ENCODE measurements around the gene XPR1. TPM values are rescaled to one million over a fixed set of nuclear protein-coding genes. Genes with fewer than 3 reads are reported as not detected.

XPR1 gene
- total RNA-seq, 5 donors from 2014 or later (not counting 1 experiment from before 2014, with no cell fraction given): 13.0 to 16.2 (median 14.7) TPM

GRCh38 chr1:180912801-180913565 lies 281.2 kb downstream of the XPR1 start, which contains the start of gene KIAA1614:
KIAA1614 (plus strand) TSS chr1:180912897; CDS start chr1:180913244, 347 bp downstream.
- ChIA-PET CTCF (no interaction called here), POLR2A (no interaction called here)
- H3K4me1 ChIP-seq (ENCODE audit: control insufficient read depth in 1 of 2, extremely low read depth in 1 of 2, insufficient read depth in 2 of 2, low read length in 2 of 2): peaks cover 3 to 12% of the 10 kb centered on the region in 2 experiments
- no peak for ATAC-seq (replicated peaks in 1 of 4)
- Mint-ChIP-seq H3K9me3 (no peaks in the 10 kb centered on the region), H3K27me3 (peaks cover 36 to 55% of the 10 kb centered on the region in 2 donors), H3K36me3 (no peaks in the 10 kb centered on the region), H3K4me1 (peaks cover 0 to 16% (median 2%) of the 10 kb centered on the region in 3 donors), H3K4me3 (peak within 1 kb of the TSS in 2 of 3 donors; percentile 46 to 62), H3K27ac (no peak within 1 kb of the TSS)
- no peaks in the 10 kb centered on the region for H3K36me3 ChIP-seq (ENCODE audit: control insufficient read depth in 2 of 2, extremely low read depth in 1 of 2, insufficient read depth in 1 of 2, low read length in 1 of 2)
- no peak within 1 kb of the TSS for H3K27ac ChIP-seq (ENCODE audit: low read length)
- 22% methylated on average over 66 of the region's 76 CpGs for WGBS (ENCODE audit: insufficient coverage)
- H3K4me3 ChIP-seq (ENCODE audit: control insufficient read depth in 1 of 2, extremely low read depth in 1 of 2, low read length in 1 of 2): peak within 1 kb of the TSS in 1 of 2 donors; percentile 55
- H3K9me3 ChIP-seq: no peaks in the 10 kb centered on the region
- DNase-seq: no peak
- H3K27me3 ChIP-seq (replicated peaks in 1 of 2; ENCODE audit: control insufficient read depth in 2 of 2, extremely low read depth in 1 of 2, insufficient read depth in 2 of 2, low read length in 1 of 2): peaks cover 0 to 48% of the 10 kb centered on the region in 2 experiments

GRCh38 chr1:180915426-180915965 lies 283.7 kb downstream of the XPR1 start:
- peaks cover 0 to 16% (median 2%) of the 10 kb centered on the region in 3 donors for H3K4me1 Mint-ChIP-seq
- Histone ChIP-seq H3K4me1 (ENCODE audit: control insufficient read depth in 1 of 2, extremely low read depth in 1 of 2, insufficient read depth in 2 of 2, low read length in 2 of 2) (peaks cover 3 to 9% of the 10 kb centered on the region in 2 experiments), H3K4me3 (ENCODE audit: control insufficient read depth in 1 of 2, extremely low read depth in 1 of 2, low read length in 1 of 2) (no peak overlapping the region), H3K27ac (ENCODE audit: low read length) (no peak overlapping the region), H3K9me3 (no peaks in the 10 kb centered on the region), H3K36me3 (ENCODE audit: control insufficient read depth in 2 of 2, extremely low read depth in 1 of 2, insufficient read depth in 1 of 2, low read length in 1 of 2) (no peaks in the 10 kb centered on the region), H3K27me3 (replicated peaks in 1 of 2; ENCODE audit: control insufficient read depth in 2 of 2, extremely low read depth in 1 of 2, insufficient read depth in 2 of 2, low read length in 1 of 2) (peaks cover 0 to 37% of the 10 kb centered on the region in 2 experiments)
- H3K4me3 Mint-ChIP-seq: no peak overlapping the region
- no peak overlapping the region for H3K27ac Mint-ChIP-seq
- POLR2A ChIA-PET: no interaction called here
- WGBS (ENCODE audit: insufficient coverage): 84% methylated on average over 8 of the region's 11 CpGs
- peaks cover 23 to 37% of the 10 kb centered on the region in 2 donors for H3K27me3 Mint-ChIP-seq
- H3K36me3 Mint-ChIP-seq: no peaks in the 10 kb centered on the region
- CTCF ChIA-PET: no interaction called here
- ATAC-seq (replicated peaks in 1 of 4) (no peak), DNase-seq (no peak)
- H3K9me3 Mint-ChIP-seq: no peaks in the 10 kb centered on the region

GRCh38 chr1:180916012-180916770 lies 284.4 kb downstream of the XPR1 start:
- WGBS (ENCODE audit: insufficient coverage): 85% methylated on average over 11 of the region's 17 CpGs
- Histone ChIP-seq H3K27me3 (replicated peaks in 1 of 2; ENCODE audit: control insufficient read depth in 2 of 2, extremely low read depth in 1 of 2, insufficient read depth in 2 of 2, low read length in 1 of 2) (peaks cover 0 to 31% of the 10 kb centered on the region in 2 experiments), H3K4me3 (ENCODE audit: control insufficient read depth in 1 of 2, extremely low read depth in 1 of 2, low read length in 1 of 2) (no peak overlapping the region), H3K9me3 (no peaks in the 10 kb centered on the region), H3K27ac (ENCODE audit: low read length) (no peak overlapping the region), H3K36me3 (ENCODE audit: control insufficient read depth in 2 of 2, extremely low read depth in 1 of 2, insufficient read depth in 1 of 2, low read length in 1 of 2) (no peaks in the 10 kb centered on the region), H3K4me1 (ENCODE audit: control insufficient read depth in 1 of 2, extremely low read depth in 1 of 2, insufficient read depth in 2 of 2, low read length in 2 of 2) (peaks cover 3 to 9% of the 10 kb centered on the region in 2 experiments)
- CTCF ChIA-PET: no interaction called here
- peaks cover 21 to 31% of the 10 kb centered on the region in 2 donors for H3K27me3 Mint-ChIP-seq
- H3K9me3 Mint-ChIP-seq: no peaks in the 10 kb centered on the region
- no peaks in the 10 kb centered on the region for H3K36me3 Mint-ChIP-seq
- no peak overlapping the region for H3K27ac Mint-ChIP-seq
- H3K4me1 Mint-ChIP-seq: peaks cover 0 to 16% (median 2%) of the 10 kb centered on the region in 3 donors
- H3K4me3 Mint-ChIP-seq: no peak overlapping the region
- no peak for DNase-seq
- no peak for ATAC-seq (replicated peaks in 1 of 4)
- POLR2A ChIA-PET: no interaction called here

DNA sequence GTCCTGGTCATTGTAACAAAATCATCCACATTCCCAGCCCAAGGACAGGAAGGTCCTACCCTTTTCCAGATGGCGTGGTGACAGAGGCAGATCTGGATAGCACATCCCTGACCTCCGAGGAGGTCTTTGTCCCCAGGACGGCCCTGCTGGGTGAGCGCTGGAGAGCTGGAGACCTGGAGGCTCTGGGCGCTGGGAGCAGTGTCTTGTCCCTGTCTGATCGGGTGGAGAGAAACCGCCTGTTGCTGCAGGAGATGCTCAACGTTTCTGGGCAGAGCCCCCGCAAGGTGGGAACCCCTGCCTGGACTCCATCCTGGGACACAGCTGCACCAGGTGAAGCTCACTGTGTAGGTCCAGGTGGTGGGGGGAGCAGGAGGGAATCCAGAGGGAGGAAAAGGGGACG lies 284.9 kb downstream of the XPR1 start:
- Histone ChIP-seq H3K9me3 (no peaks in the 10 kb centered on the region), H3K27ac (ENCODE audit: low read length) (no peak overlapping the region), H3K36me3 (ENCODE audit: control insufficient read depth in 2 of 2, extremely low read depth in 1 of 2, insufficient read depth in 1 of 2, low read length in 1 of 2) (no peaks in the 10 kb centered on the region), H3K27me3 (replicated peaks in 1 of 2; ENCODE audit: control insufficient read depth in 2 of 2, extremely low read depth in 1 of 2, insufficient read depth in 2 of 2, low read length in 1 of 2) (peaks cover 0 to 29% of the 10 kb centered on the region in 2 experiments), H3K4me1 (ENCODE audit: control insufficient read depth in 1 of 2, extremely low read depth in 1 of 2, insufficient read depth in 2 of 2, low read length in 2 of 2) (peaks cover 3 to 6% of the 10 kb centered on the region in 2 experiments), H3K4me3 (ENCODE audit: control insufficient read depth in 1 of 2, extremely low read depth in 1 of 2, low read length in 1 of 2) (no peak overlapping the region)
- peaks cover 0 to 12% (median 2%) of the 10 kb centered on the region in 3 donors for H3K4me1 Mint-ChIP-seq
- no peaks in the 10 kb centered on the region for H3K36me3 Mint-ChIP-seq
- no peak overlapping the region for H3K27ac Mint-ChIP-seq
- ChIA-PET CTCF (no interaction called here), POLR2A (no interaction called here)
- peaks cover 15 to 28% of the 10 kb centered on the region in 2 donors for H3K27me3 Mint-ChIP-seq
- ATAC-seq (replicated peaks in 1 of 4) (no peak), DNase-seq (no peak)
- no peak overlapping the region for H3K4me3 Mint-ChIP-seq
- H3K9me3 Mint-ChIP-seq: no peaks in the 10 kb centered on the region
- WGBS (ENCODE audit: insufficient coverage): 86% methylated on average over 9 of the region's 10 CpGs

- Mint-ChIP-seq H3K27me3 (peaks cover 15 to 26% of the 10 kb centered on the region in 2 donors), H3K27ac (no peak overlapping the region), H3K36me3 (no peaks in the 10 kb centered on the region), H3K9me3 (no peaks in the 10 kb centered on the region), H3K4me3 (no peak overlapping the region), H3K4me1 (peaks cover 0 to 9% (median 2%) of the 10 kb centered on the region in 3 donors)
- no peak overlapping the region for H3K27ac ChIP-seq (ENCODE audit: low read length)
- DNase-seq (no peak), ATAC-seq (replicated peaks in 1 of 4) (no peak)
- no peak overlapping the region for H3K4me3 ChIP-seq (ENCODE audit: control insufficient read depth in 1 of 2, extremely low read depth in 1 of 2, low read length in 1 of 2)
- ChIA-PET POLR2A (no interaction called here), CTCF (no interaction called here)
- no peaks in the 10 kb centered on the region for H3K9me3 ChIP-seq
- H3K27me3 ChIP-seq (replicated peaks in 1 of 2; ENCODE audit: control insufficient read depth in 2 of 2, extremely low read depth in 1 of 2, insufficient read depth in 2 of 2, low read length in 1 of 2): peaks cover 0 to 25% of the 10 kb centered on the region in 2 experiments
- H3K36me3 ChIP-seq (ENCODE audit: control insufficient read depth in 2 of 2, extremely low read depth in 1 of 2, insufficient read depth in 1 of 2, low read length in 1 of 2): no peaks in the 10 kb centered on the region
- no peaks in the 10 kb centered on the region for H3K4me1 ChIP-seq (ENCODE audit: control insufficient read depth in 1 of 2, extremely low read depth in 1 of 2, insufficient read depth in 2 of 2, low read length in 2 of 2)
- 84% methylated on average over 7 of the region's 12 CpGs for WGBS (ENCODE audit: insufficient coverage)
Measured at GRCh38 chr1:180917306-180918065, 285.7 kb downstream of the XPR1 start.

DNA sequence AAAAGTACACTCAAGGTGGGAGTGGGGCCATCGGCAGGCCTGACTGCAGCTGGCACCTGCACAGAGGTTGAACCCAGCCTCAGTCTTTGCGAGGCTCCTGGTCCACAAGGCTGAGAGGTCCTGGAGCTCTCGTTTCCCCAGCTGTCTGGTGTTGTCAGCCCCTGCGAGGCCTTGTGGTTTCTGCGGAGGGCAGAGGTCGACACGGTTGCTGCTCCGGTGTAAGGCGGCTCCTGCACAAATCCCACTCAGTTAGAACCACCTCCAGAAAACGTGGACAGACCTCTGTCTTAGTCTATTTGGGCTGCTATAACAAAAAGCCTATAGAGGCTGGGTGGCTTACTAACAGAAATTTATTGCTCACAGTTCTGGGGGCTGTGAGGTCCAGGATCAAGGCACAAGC lies 286.7 kb downstream of the XPR1 start:
- peaks cover 13 to 23% of the 10 kb centered on the region in 2 donors for H3K27me3 Mint-ChIP-seq

More for the DNA sequence above, 286.7 kb downstream of the XPR1 start:
- Mint-ChIP-seq H3K9me3 (no peaks in the 10 kb centered on the region), H3K27ac (no peak overlapping the region), H3K4me1 (peaks cover 0 to 6% (median 0%) of the 10 kb centered on the region in 3 donors), H3K4me3 (no peak overlapping the region), H3K36me3 (no peaks in the 10 kb centered on the region)
- ATAC-seq (replicated peaks in 1 of 4) (no peak), DNase-seq (no peak)
- CTCF ChIA-PET: no interaction called here
- H3K36me3 ChIP-seq (ENCODE audit: control insufficient read depth in 2 of 2, extremely low read depth in 1 of 2, insufficient read depth in 1 of 2, low read length in 1 of 2): no peaks in the 10 kb centered on the region
- WGBS (ENCODE audit: insufficient coverage): 38% methylated on average over 5 of the region's 10 CpGs
- no peak overlapping the region for H3K27ac ChIP-seq (ENCODE audit: low read length)
- no peaks in the 10 kb centered on the region for H3K4me1 ChIP-seq (ENCODE audit: control insufficient read depth in 1 of 2, extremely low read depth in 1 of 2, insufficient read depth in 2 of 2, low read length in 2 of 2)
- H3K27me3 ChIP-seq (replicated peaks in 1 of 2; ENCODE audit: control insufficient read depth in 2 of 2, extremely low read depth in 1 of 2, insufficient read depth in 2 of 2, low read length in 1 of 2): peaks cover 0 to 24% of the 10 kb centered on the region in 2 experiments
- H3K4me3 ChIP-seq (ENCODE audit: control insufficient read depth in 1 of 2, extremely low read depth in 1 of 2, low read length in 1 of 2): no peak overlapping the region
- no peaks in the 10 kb centered on the region for H3K9me3 ChIP-seq
- POLR2A ChIA-PET: no interaction called here

Data from T-cell (primary cell).